AG10803 (cell line): ENCODE data around the gene PLCG1.

Source experiments
- DNase-seq: peaks from one replicate; pipeline ENCODE4 v3.0.0; 2010; ENCODE audit warnings: low read depth
- H3K4me3 ChIP-seq: 2 replicates; pipeline ENCODE4 v1.5.1; 2011; ENCODE audit warnings: mild to moderate bottlenecking, low read length, control low read depth
- TF ChIP-seq, protein P1 (sequence below): conservative IDR thresholded peaks from 2 replicates; pipeline ENCODE4 v1.5.1; 2011; ENCODE audit warnings: mild to moderate bottlenecking, low read length, control low read depth, inconsistent platforms

PLCG1 gene

GRCh38 chr20:41223112-41223511 is 85.8 kb downstream of the PLCG1 start:
- DNase-seq = no peak
- H3K4me3 ChIP-seq = no peak overlapping the region
- TF ChIP-seq, protein P1, sequence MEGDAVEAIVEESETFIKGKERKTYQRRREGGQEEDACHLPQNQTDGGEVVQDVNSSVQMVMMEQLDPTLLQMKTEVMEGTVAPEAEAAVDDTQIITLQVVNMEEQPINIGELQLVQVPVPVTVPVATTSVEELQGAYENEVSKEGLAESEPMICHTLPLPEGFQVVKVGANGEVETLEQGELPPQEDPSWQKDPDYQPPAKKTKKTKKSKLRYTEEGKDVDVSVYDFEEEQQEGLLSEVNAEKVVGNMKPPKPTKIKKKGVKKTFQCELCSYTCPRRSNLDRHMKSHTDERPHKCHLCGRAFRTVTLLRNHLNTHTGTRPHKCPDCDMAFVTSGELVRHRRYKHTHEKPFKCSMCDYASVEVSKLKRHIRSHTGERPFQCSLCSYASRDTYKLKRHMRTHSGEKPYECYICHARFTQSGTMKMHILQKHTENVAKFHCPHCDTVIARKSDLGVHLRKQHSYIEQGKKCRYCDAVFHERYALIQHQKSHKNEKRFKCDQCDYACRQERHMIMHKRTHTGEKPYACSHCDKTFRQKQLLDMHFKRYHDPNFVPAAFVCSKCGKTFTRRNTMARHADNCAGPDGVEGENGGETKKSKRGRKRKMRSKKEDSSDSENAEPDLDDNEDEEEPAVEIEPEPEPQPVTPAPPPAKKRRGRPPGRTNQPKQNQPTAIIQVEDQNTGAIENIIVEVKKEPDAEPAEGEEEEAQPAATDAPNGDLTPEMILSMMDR = no peak

GRCh38 chr20:41224281-41224680 is 86.9 kb downstream of the PLCG1 start:
- no peak overlapping the region for H3K4me3 ChIP-seq
- TF ChIP-seq, protein P1 = no peak
- no peak for DNase-seq

GRCh38 chr20:41225091-41225490 is 87.7 kb downstream of the PLCG1 start:
- TF ChIP-seq, protein P1 = no peak
- H3K4me3 ChIP-seq = no peak overlapping the region
- DNase-seq = no peak

DNA sequence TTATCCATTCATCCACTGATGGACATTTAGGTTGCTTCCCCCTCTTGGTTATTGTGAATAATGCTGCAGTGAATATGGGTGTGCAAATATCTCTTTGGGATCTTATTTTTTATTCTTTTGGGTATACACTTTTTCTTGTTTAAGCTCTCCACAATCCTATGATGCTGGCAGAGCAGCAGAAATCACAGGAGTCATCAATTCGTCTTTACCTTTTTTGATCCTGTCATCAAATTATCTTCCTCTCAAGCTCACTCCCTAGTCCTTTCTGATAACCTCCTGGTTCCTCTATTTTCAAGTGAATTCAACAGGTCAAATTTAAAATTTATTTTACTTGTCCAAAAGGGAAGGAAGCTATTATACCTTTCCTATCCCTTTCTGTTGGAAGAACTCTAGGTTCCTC is 89.1 kb downstream of the PLCG1 start:
- DNase-seq = no peak
- TF ChIP-seq, protein P1 = no peak
- H3K4me3 ChIP-seq = no peak overlapping the region
